CD4-positive, alpha-beta T cell (primary cell): ENCODE data around the gene MAMSTR. TPM values are rescaled to one million over a fixed set of nuclear protein-coding genes. Genes with fewer than 3 reads are reported as not detected.

Experiments used
- ATAC-seq: fragments of 200-7000 bp; cut with Tn5 transposase; one replicate; pipeline ENCODE4 v1.10.0; 2022; ENCODE audit warnings: mild to moderate bottlenecking; ENCODE audit not compliant: poor library complexity
- CTCF ChIA-PET: fragments of 350-600 bp; sonication (Branson Sonifier 250); formaldehyde crosslinking; loops from one replicate; lab custom pipeline; 2021; ENCODE audit warnings: antibody characterized with exemption, inconsistent platforms; lab: Charles Lee
- POLR2A ChIA-PET: fragments of 350-600 bp; sonication (Branson Sonifier 250); formaldehyde crosslinking; loops from one replicate; lab custom pipeline; 2021; ENCODE audit warnings: antibody characterized with exemption, inconsistent platforms; lab: Charles Lee
- DNase-seq, 14 experiments: peaks; one replicate each; pipeline ENCODE4 v3.0.0-alpha.2; 2013 to 2020; ENCODE audit warnings: mixed read lengths in 2 of 14
- H3K27ac ChIP-seq, 2 donors: one replicate each; pipeline versions ENCODE4 v1.5.1 to v1.7.0; 2013; ENCODE audit warnings: low read length in 2 of 2, low read depth in 1 of 2, mild to moderate bottlenecking in 1 of 2
- H3K27me3 ChIP-seq, 2 experiments: 1 replicate in 1 of 2; 2 replicates in 1 of 2; pipeline versions ENCODE4 v1.6.1 to v1.7.0; 2013; ENCODE audit warnings: low read length in 2 of 2, control low read depth in 1 of 2, mild to moderate bottlenecking in 1 of 2, moderate library complexity in 1 of 2; ENCODE audit not compliant: insufficient read depth in 2 of 2, control insufficient read depth in 1 of 2
- H3K36me3 ChIP-seq: one replicate; pipeline ENCODE4 v1.6.1; 2013; ENCODE audit warnings: low read length, control low read depth; ENCODE audit not compliant: insufficient read depth
- H3K4me1 ChIP-seq: one replicate; pipeline ENCODE4 v1.6.1; 2013; ENCODE audit warnings: low read length, control low read depth; ENCODE audit not compliant: insufficient read depth
- H3K4me3 ChIP-seq: one replicate; pipeline ENCODE4 v1.5.1; 2013; ENCODE audit warnings: mild to moderate bottlenecking, low read length, moderate library complexity
- H3K9me3 ChIP-seq, 2 experiments: 1 replicate in 1 of 2; 2 replicates in 1 of 2; pipeline versions ENCODE4 v1.6.1 to v1.7.0; 2013; ENCODE audit warnings: low read length in 2 of 2, mild to moderate bottlenecking in 2 of 2, control low read depth in 1 of 2, moderate library complexity in 1 of 2; ENCODE audit not compliant: control insufficient read depth in 1 of 2, insufficient read depth in 1 of 2
- H3K27ac Mint-ChIP-seq: one replicate; pipeline ENCODE4 v1.8.0; 2020; ENCODE audit warnings: mixed read lengths
- H3K27me3 Mint-ChIP-seq: one replicate; pipeline ENCODE4 v1.8.0; 2021; ENCODE audit warnings: mixed read lengths
- H3K36me3 Mint-ChIP-seq: one replicate; pipeline ENCODE4 v1.8.0; 2021; ENCODE audit warnings: low read depth, mixed read lengths
- H3K4me1 Mint-ChIP-seq: one replicate; pipeline ENCODE4 v1.8.0; 2021; ENCODE audit warnings: low read depth, mixed read lengths
- H3K4me3 Mint-ChIP-seq: one replicate; pipeline ENCODE4 v1.8.0; 2020; ENCODE audit warnings: mild to moderate bottlenecking, mixed read lengths
- H3K9me3 Mint-ChIP-seq: one replicate; pipeline ENCODE4 v1.8.0; 2020; ENCODE audit warnings: mixed read lengths
- intact Hi-C, 2 experiments: fragments of 100-400 bp; cut with DNase I in 1 of 2; cut with micrococcal nuclease in 1 of 2; formaldehyde crosslinking; loops; one replicate each; pipeline versions ENCODE4 v1.15.1 to v1.9.0; 2023 to 2025; cut with DNase I, micrococcal nuclease
- total RNA-seq, 174 experiments: library from RNA in 2 of 174; stranded (reverse) in 2 of 174; gene quantifications; one replicate each; pipeline ENCODE4 v1.2.3 and lab custom pipeline; 2021 to 2026
- TF ChIP-seq, protein P1 (sequence below): fragments of 200-600 bp; IDR thresholded peaks from one replicate; pipeline ENCODE4 v1.8.0; 2022; ENCODE audit warnings: antibody characterized with exemption, mild to moderate bottlenecking

MAMSTR gene
- total RNA-seq, 2 experiments from 2014 or later, result 0.47 to 0.50 TPM

DNA sequence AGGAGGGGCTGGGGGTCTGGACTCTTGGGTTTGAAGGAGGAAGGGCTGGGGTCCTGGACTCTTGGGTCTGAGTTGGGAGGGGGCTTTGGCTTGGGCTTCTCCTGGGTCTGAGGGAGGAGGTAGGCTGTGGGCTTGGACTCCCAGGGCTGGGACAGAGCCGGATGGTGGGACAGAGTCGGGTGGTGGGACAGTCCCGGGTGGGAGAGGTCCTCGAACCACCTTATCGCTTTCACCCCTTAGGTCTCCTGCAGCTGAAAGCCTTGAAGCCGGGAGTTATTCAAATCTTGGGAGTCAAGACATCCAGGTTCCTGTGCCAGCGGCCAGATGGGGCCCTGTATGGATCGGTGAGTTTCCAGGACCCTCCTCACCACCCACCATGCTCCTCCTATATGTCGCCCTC, 37.2 kb upstream of the MAMSTR start:
- TF ChIP-seq, protein P1, sequence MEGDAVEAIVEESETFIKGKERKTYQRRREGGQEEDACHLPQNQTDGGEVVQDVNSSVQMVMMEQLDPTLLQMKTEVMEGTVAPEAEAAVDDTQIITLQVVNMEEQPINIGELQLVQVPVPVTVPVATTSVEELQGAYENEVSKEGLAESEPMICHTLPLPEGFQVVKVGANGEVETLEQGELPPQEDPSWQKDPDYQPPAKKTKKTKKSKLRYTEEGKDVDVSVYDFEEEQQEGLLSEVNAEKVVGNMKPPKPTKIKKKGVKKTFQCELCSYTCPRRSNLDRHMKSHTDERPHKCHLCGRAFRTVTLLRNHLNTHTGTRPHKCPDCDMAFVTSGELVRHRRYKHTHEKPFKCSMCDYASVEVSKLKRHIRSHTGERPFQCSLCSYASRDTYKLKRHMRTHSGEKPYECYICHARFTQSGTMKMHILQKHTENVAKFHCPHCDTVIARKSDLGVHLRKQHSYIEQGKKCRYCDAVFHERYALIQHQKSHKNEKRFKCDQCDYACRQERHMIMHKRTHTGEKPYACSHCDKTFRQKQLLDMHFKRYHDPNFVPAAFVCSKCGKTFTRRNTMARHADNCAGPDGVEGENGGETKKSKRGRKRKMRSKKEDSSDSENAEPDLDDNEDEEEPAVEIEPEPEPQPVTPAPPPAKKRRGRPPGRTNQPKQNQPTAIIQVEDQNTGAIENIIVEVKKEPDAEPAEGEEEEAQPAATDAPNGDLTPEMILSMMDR, result no peak
- Mint-ChIP-seq H3K27me3 (peaks cover 38% of the 10 kb centered on the region), H3K27ac (no peak overlapping the region), H3K9me3 (no peaks in the 10 kb centered on the region), H3K4me3 (no peak overlapping the region), H3K36me3 (no peaks in the 10 kb centered on the region), H3K4me1 (peaks cover 17% of the 10 kb centered on the region)
- ChIA-PET CTCF (no interaction called here), POLR2A (no interaction called here)
- Histone ChIP-seq H3K4me3 (no peak overlapping the region), H3K27ac (no peak overlapping the region), H3K36me3 (no peaks in the 10 kb centered on the region), H3K27me3 (peaks cover 24 to 31% of the 10 kb centered on the region in 2 experiments), H3K9me3 (peaks cover 0 to 5% of the 10 kb centered on the region in 2 experiments), H3K4me1 (peaks cover 28% of the 10 kb centered on the region)
- intact Hi-C loops, result no loop called here
- DNase-seq (no peak), ATAC-seq (no peak)

DNA sequence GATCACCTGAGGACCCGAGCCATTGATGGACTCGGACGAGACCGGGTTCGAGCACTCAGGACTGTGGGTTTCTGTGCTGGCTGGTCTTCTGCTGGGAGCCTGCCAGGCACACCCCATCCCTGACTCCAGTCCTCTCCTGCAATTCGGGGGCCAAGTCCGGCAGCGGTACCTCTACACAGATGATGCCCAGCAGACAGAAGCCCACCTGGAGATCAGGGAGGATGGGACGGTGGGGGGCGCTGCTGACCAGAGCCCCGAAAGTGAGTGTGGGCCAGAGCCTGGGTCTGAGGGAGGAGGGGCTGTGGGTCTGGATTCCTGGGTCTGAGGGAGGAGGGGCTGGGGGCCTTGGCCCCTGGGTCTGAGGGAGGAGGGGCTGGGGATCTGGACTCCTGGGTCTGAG, 36.7 kb upstream of the MAMSTR start:
- intact Hi-C loops, result no loop called here
- H3K27me3 ChIP-seq, result peaks cover 24 to 31% of the 10 kb centered on the region in 2 experiments
- Mint-ChIP-seq H3K27me3 (peaks cover 39% of the 10 kb centered on the region), H3K27ac (no peak overlapping the region), H3K4me3 (no peak overlapping the region), H3K36me3 (no peaks in the 10 kb centered on the region), H3K9me3 (no peaks in the 10 kb centered on the region), H3K4me1 (peaks cover 19% of the 10 kb centered on the region)
- CTCF ChIA-PET, result no interaction called here
- no peak overlapping the region for H3K4me3 ChIP-seq
- no peak for ATAC-seq
- H3K9me3 ChIP-seq, result peaks cover 0 to 5% of the 10 kb centered on the region in 2 experiments
- peaks cover 29% of the 10 kb centered on the region for H3K4me1 ChIP-seq
- TF ChIP-seq, protein P1, result no peak
- DNase-seq, result no peak
- POLR2A ChIA-PET, result no interaction called here
- H3K36me3 ChIP-seq, result no peaks in the 10 kb centered on the region
- H3K27ac ChIP-seq, result no peak overlapping the region

DNA sequence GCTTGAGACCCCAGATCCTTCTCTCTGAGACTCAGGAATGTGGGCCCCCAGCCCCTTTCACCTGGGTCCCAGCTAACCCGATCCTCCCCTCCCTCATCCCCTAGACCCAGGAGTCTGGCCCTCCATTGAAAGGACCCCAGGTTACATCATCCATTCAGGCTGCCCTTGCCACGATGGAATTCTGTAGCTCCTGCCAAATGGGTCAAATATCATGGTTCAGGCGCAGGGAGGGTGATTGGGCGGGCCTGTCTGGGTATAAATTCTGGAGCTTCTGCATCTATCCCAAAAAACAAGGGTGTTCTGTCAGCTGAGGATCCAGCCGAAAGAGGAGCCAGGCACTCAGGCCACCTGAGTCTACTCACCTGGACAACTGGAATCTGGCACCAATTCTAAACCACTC, 36.3 kb upstream of the MAMSTR start:
- Histone ChIP-seq H3K36me3 (no peaks in the 10 kb centered on the region), H3K4me3 (no peak overlapping the region), H3K27me3 (peaks cover 24 to 29% of the 10 kb centered on the region in 2 experiments), H3K4me1 (peaks cover 29% of the 10 kb centered on the region), H3K27ac (no peak overlapping the region), H3K9me3 (peaks cover 0 to 5% of the 10 kb centered on the region in 2 experiments)
- intact Hi-C loops, result no loop called here
- Mint-ChIP-seq H3K36me3 (no peaks in the 10 kb centered on the region), H3K4me1 (peaks cover 22% of the 10 kb centered on the region), H3K27me3 (peaks cover 43% of the 10 kb centered on the region), H3K4me3 (no peak overlapping the region), H3K9me3 (no peaks in the 10 kb centered on the region), H3K27ac (no peak overlapping the region)
- ChIA-PET CTCF (no interaction called here), POLR2A (no interaction called here)
- ATAC-seq (no peak), DNase-seq (no peak)
- TF ChIP-seq, protein P1, result no peak
